Measurements from ENCODE around the gene PIK3R1.

GRCh38 chr5:68189613-68190012 lies 25.9 kb upstream of the PIK3R1 start:
- no peak for TF ChIP-seq CTCF (IDR thresholded peaks at IDR 0.05; ENCODE audit: low read depth, low read length, missing input control)
- TF ChIP-seq ZBTB33 (IDR thresholded peaks at IDR 0.05): no peak
- no peak for TF ChIP-seq YY1 (IDR thresholded peaks at IDR 0.05)
- TF ChIP-seq RAD21 (IDR thresholded peaks at IDR 0.05): no peak
- no peak for TF ChIP-seq TAF1 (conservative IDR thresholded peaks at IDR 0.05)
- TF ChIP-seq JUND (IDR thresholded peaks at IDR 0.05): no peak
- no peak for TF ChIP-seq HNF4A (conservative IDR thresholded peaks at IDR 0.05)
- no peak for TF ChIP-seq ATF3 (IDR thresholded peaks at IDR 0.05)
